Neural crest cell (in vitro differentiated cells): ENCODE data around the gene CDKN2A. TPM values are rescaled to one million over a fixed set of nuclear protein-coding genes. Genes with fewer than 3 reads are reported as not detected.

Experiments
- DNase-seq: peaks from one replicate; pipeline ENCODE4 v3.0.0; 2021; ENCODE audit warnings: low read depth, mixed read lengths, low spot score
- H3K27ac Mint-ChIP-seq: one replicate; pipeline ENCODE4 v1.8.0; 2021; ENCODE audit warnings: mild to moderate bottlenecking, mixed read lengths; ENCODE audit not compliant: unreplicated experiment
- H3K27me3 Mint-ChIP-seq: 2 replicates; pipeline ENCODE4 v1.8.0; 2021; ENCODE audit warnings: low read depth, mild to moderate bottlenecking, mixed read lengths
- H3K36me3 Mint-ChIP-seq: 2 replicates; pipeline ENCODE4 v1.8.0; 2021; ENCODE audit warnings: low read depth, mild to moderate bottlenecking, mixed read lengths
- H3K4me1 Mint-ChIP-seq: 2 replicates; pipeline ENCODE4 v1.8.0; 2021; ENCODE audit warnings: mixed read lengths
- H3K4me3 Mint-ChIP-seq: one replicate; pipeline ENCODE4 v1.8.0; 2021; ENCODE audit warnings: mild to moderate bottlenecking, mixed read lengths
- H3K9me3 Mint-ChIP-seq: 2 replicates; pipeline ENCODE4 v1.8.0; 2021; ENCODE audit warnings: mixed read lengths
- CTCF ChIP-seq: fragments of 200-600 bp; sonication (generic); conservative IDR thresholded peaks from 2 replicates; pipeline ENCODE4 v1.5.0; 2021; ENCODE audit warnings: antibody characterized with exemption, mild to moderate bottlenecking
- total RNA-seq: library from RNA; stranded (reverse); gene quantifications from 2 replicates; pipeline ENCODE4 v1.2.1, GENCODE V29; 2021

CDKN2A gene
- total RNA-seq, 1 donor from 2014 or later: 0.68 TPM

- peaks cover 13% of the 10 kb centered on the region for H3K4me1 Mint-ChIP-seq
- H3K4me3 Mint-ChIP-seq: peak overlapping the region; percentile 73
- H3K9me3 Mint-ChIP-seq: no peaks in the 10 kb centered on the region
- no peak overlapping the region for H3K27ac Mint-ChIP-seq
- peaks cover 88% of the 10 kb centered on the region for H3K27me3 Mint-ChIP-seq
- TF ChIP-seq CTCF: no peak
- H3K36me3 Mint-ChIP-seq: no peaks in the 10 kb centered on the region
- no peak for DNase-seq
These were observed 2.7 kb upstream of the CDKN2A start for GRCh38 chr9:21996858-21997257.

- no peak for DNase-seq
- peak overlapping the region; percentile 73 for H3K4me3 Mint-ChIP-seq
These were observed 2.2 kb upstream of the CDKN2A start for GRCh38 chr9:21996438-21996837.

GRCh38 chr9:21995666-21996398 lies 1.6 kb upstream of the CDKN2A start:
- no peak for DNase-seq
- H3K27ac Mint-ChIP-seq: no peak overlapping the region
- H3K27me3 Mint-ChIP-seq: peaks cover 88% of the 10 kb centered on the region
- peak overlapping the region; percentile 86 for H3K4me3 Mint-ChIP-seq
- H3K4me1 Mint-ChIP-seq: peaks cover 13% of the 10 kb centered on the region
- TF ChIP-seq CTCF: peak; percentile 37
- H3K36me3 Mint-ChIP-seq: no peaks in the 10 kb centered on the region
- no peaks in the 10 kb centered on the region for H3K9me3 Mint-ChIP-seq

More at GRCh38 chr9:21996438-21996837, 2.2 kb upstream of the CDKN2A start:
- peaks cover 88% of the 10 kb centered on the region for H3K27me3 Mint-ChIP-seq
- H3K4me1 Mint-ChIP-seq: peaks cover 13% of the 10 kb centered on the region
- H3K27ac Mint-ChIP-seq: no peak overlapping the region
- no peak for TF ChIP-seq CTCF
- no peaks in the 10 kb centered on the region for H3K9me3 Mint-ChIP-seq
- H3K36me3 Mint-ChIP-seq: no peaks in the 10 kb centered on the region

DNA sequence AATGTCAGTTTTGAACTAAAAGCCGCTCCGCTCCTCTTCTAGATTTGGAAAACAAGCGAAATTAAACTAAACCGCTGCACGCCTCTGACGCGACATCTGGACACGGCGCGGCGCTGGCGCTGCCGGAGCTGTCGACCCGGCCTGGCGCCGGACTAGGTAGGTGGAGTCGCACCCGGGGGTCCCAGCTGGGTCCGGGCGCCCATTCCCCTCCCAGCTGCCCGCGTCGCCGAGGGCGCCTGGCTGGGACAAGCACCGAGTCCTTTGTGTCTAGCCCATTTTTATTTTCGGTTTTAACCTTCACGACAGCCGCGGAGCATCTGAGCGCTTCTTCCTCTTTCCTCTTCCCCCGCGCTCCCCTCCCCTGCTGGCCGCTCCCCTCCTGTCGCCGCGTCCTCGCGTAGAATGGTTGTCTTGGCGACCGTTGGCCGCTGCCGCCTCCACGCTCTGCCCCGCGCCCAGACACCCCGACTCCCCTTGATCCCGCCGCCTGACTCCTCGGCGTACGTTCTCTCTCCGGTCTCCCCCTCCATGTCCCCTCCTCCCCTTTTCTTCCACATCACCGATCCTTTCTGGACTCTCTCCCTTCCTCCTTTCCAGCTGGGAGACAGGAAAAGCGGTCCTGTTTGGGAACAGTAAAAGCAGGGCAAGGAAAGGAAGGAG lies 944 bp upstream of the CDKN2A start:
- Mint-ChIP-seq H3K27me3 (peaks cover 89% of the 10 kb centered on the region), H3K4me3 (peak overlapping the region; percentile 86), H3K27ac (no peak overlapping the region), H3K36me3 (no peaks in the 10 kb centered on the region), H3K4me1 (peaks cover 13% of the 10 kb centered on the region), H3K9me3 (no peaks in the 10 kb centered on the region)
- TF ChIP-seq CTCF: no peak
- DNase-seq: peak; percentile 44

DNA sequence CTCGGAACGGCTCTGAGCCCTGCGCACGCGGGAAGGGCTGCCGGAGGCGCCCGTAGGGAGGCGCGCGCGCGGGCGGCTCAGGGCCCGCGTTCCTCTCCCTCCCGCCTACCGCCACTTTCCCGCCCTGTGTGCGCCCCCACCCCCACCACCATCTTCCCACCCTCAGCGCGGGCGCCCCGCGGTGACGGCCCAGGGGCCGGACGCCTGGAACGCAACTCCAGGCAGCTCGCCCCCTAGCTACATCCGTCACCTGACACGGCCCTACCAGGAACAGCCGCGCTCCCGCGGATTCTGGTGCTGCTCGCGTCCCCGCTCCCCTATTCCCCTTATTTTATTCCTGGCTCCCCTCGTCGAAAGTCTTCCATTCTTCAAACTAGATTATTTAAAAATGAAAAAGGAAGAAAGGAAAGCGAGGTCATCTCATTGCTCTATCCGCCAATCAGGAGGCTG lies 389 bp upstream of the CDKN2A start, which contains the start of gene CDKN2B-AS1:
CDKN2B-AS1 (plus strand) TSS at position 236 of the 450 bp plus-strand sequence.
- Mint-ChIP-seq H3K27me3 (peaks cover 89% of the 10 kb centered on the region), H3K36me3 (peaks cover 2% of the 10 kb centered on the region), H3K27ac (no peak within 1 kb of the TSS), H3K9me3 (no peaks in the 10 kb centered on the region), H3K4me3 (peak within 1 kb of the TSS; percentile 86), H3K4me1 (peaks cover 13% of the 10 kb centered on the region)
- peak; percentile 11 for TF ChIP-seq CTCF
- no peak for DNase-seq
